Activated CD8-positive, alpha-beta memory T cell treated with anti-CD3 and anti-CD28 coated beads for 1 hour (primary cell): ENCODE measurements around the gene PNKP.

Experiments used
- DNase-seq, 2 donors: peaks; one replicate each; pipeline ENCODE4 v3.0.0-alpha.2; 2020; ENCODE audit warnings: low read depth in 1 of 2; ENCODE audit errors: extremely low read depth in 1 of 2

PNKP gene

GRCh38 chr19:49890349-49891311 is 23.3 kb upstream of the PNKP start:
- peak; percentile 21 to 55 for DNase-seq

DNA sequence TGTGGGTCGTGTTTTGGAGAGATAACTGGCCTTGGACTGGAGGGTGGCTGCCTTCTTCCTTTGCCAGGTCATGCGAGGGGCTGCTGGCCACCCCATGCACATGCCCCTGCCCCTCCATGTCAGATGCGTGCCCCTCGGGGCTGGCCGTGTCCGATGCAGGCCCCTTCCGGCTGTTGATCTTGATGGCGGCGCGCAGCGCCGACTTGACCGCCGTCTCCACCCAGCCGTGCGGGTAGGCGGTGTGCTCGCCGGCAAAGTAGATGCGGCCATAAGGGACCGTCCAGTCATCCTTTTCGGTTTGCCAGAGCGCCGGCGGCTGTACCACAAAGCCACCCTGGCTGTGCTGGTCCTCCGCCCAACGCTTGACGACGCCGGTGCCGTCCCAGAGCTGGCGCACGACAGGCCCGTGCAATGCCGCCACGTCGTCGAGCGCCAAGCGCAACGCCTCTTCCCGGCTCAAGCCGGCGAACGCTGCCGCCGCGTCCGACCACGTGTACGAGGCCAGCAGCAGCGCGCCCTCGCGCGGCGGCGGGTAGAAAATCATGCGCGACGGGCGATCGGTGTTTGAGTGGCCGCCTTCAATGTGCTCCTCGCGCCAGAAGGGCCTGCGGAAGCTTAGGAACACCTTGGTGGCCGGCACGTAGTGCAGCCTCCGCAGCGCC is 22.4 kb upstream of the PNKP start:
- DNase-seq, result peak; percentile 38 to 63

DNA sequence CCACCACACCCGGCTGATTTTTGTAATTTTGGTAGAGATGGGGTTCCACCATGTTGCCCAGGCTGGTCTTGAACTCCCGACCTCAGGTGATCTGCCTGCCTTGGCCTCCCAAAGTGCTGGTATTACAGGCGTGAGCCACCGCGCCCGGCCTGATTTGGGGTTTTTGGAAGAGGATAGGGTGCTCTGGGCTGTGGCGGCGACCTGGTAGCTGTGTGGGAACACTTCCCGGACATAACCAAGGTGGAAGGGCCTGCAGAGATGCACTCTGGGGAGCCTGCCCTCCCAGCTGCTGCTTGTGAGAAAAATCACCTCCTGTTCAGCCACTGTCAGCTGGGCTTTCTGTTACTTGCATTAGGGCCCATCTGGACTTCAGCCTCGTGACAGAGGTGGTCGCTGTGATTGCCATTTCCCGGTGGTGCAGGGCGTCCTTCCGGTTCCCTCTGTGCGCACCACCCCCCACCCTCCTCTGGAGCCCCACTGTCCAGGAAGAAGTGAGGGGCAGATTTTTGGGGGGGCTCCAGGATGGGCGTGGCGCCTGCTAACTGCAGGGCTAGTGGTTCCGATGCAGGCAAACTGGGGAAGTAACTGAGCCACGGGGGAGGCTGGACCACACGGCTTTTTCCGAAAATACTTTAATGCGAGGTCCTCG is 21.8 kb upstream of the PNKP start:
- no peak for DNase-seq

DNA sequence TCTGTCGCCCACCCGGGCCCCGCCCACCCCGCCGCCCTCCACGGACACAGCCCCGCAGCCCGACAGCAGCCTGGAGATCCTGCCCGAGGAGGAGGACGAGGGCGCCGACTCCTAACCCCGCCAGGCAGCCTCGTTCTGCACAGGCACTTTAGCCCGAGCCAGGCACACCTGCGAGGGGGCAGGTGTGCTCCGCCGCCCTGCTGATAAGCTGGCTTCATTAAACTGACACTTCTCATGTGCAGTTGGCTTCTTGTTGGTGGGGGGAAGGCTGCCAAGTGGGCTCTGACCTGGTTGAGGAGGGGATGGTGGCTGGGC is 21.1 kb upstream of the PNKP start:
- no peak for DNase-seq

- no peak for DNase-seq
Measured at GRCh38 chr19:49887665-49888509, 20.5 kb upstream of the PNKP start.

GRCh38 chr19:49887037-49887664 is 19.8 kb upstream of the PNKP start:
- DNase-seq, result no peak

DNA sequence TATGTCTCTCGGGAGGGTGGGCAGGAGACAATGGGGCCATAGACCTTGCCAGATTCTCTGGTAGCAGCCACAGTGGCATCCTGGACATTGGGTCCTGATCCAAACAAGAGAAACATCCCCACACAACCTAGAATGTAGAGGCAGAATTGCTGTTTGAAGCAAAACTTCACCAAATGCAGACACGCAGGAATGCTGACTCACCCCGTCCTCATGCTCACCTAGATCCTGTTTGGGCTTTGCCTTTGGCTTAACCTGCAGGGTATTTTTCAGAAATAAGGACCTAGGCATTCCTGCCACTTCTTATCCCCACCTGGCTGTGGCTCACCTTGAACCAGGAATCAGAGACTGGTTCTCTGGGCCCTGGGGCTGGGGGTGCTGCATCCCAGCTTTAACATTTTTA is 17.4 kb upstream of the PNKP start:
- DNase-seq, result no peak

DNA sequence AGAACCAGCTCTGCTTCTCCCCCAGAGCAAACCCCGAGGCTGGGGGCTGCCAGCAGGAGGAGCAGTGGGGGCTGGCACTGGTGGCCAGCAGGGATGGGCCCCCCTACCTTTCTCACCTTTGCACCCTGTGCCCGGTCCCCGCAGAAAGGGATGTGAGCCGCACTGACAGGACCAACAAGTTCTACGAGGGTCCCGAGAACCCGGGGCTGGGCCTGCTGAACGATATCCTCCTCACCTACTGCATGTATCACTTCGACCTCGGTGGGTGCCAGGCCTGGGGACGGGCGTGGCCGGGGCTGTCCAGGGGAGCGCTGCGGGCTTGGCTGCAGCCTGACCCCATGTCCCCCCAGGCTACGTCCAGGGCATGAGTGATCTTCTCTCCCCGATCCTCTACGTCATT is 16.7 kb upstream of the PNKP start:
- no peak for DNase-seq

GRCh38 chr19:49883094-49883493 is 15.7 kb upstream of the PNKP start:
- DNase-seq, result no peak

DNA sequence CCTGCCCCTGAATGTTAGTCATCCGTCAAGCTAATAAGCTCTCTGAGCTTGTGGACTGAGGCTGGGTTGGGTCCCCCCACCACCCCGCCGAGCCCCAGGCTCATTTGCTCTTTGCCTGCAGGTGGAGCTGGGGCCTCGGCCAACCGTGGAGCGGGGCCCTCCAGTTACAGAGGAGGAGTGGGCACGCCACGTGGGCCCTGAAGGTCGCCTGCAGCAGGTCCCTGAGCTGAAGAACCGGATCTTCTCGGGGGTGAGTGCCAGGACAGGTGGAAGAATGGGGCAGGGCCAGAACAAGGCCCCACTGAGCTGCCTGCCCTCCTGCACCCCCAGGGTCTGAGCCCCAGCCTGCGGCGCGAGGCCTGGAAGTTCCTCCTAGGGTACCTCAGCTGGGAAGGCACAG is 15.3 kb upstream of the PNKP start:
- no peak for DNase-seq

DNA sequence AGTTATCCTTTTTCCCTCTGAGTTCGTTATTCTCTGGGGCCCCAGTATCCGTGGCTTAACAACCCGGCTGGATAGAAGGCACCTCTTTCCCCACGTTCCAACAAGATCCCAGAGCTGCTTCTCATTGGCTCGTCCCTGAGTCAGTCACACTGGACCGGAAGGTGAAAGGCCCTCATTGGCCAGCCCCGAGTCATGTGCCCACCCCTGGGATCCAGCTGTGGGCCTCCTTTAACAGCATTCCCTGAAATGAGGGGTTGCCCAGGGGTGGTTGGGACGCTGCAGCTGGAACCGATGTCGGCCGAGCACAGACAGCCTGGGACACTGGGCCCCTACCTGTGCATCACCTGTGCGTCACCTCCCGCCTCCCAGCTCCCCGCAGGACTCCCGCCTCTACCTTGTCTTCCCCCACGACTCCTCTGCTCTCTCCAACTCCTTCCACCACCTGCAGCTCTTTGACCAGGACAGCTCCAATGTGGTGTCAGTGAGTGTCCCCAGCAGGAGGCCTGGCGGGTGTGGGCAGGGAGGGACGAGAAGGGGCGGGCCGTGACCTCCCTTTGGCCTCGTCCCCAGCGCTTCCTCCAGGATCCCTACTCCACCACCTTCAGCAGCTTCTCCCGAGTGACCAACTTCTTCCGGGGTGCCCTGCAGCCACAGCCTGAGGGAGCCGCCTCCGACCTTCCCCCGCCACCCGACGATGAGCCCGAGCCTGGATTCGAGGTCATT is 14.5 kb upstream of the PNKP start:
- no peak for DNase-seq

- DNase-seq, result no peak
Measured at GRCh38 chr19:49881186-49881585, 13.8 kb upstream of the PNKP start.

- no peak for DNase-seq
Measured at GRCh38 chr19:49880162-49880869, 12.9 kb upstream of the PNKP start.

- no peak for DNase-seq
Measured at GRCh38 chr19:49879243-49879963, 12.0 kb upstream of the PNKP start.

DNA sequence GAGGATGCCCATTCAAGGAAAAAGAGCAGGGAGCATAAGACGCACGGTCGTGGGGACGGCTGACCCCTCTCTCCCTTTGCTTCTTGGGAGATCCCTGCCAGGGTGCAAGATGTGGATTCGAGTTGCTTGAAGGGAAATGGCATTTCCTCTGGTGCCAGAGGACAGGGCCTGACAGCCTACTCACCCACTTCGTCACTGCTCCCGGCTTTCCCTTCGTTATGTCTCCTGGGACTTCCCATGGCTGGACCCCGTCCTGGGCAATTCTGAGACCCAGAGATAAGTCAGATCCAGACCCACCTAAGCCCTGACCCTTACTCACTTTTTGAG is 11.3 kb upstream of the PNKP start:
- DNase-seq, result no peak

DNA sequence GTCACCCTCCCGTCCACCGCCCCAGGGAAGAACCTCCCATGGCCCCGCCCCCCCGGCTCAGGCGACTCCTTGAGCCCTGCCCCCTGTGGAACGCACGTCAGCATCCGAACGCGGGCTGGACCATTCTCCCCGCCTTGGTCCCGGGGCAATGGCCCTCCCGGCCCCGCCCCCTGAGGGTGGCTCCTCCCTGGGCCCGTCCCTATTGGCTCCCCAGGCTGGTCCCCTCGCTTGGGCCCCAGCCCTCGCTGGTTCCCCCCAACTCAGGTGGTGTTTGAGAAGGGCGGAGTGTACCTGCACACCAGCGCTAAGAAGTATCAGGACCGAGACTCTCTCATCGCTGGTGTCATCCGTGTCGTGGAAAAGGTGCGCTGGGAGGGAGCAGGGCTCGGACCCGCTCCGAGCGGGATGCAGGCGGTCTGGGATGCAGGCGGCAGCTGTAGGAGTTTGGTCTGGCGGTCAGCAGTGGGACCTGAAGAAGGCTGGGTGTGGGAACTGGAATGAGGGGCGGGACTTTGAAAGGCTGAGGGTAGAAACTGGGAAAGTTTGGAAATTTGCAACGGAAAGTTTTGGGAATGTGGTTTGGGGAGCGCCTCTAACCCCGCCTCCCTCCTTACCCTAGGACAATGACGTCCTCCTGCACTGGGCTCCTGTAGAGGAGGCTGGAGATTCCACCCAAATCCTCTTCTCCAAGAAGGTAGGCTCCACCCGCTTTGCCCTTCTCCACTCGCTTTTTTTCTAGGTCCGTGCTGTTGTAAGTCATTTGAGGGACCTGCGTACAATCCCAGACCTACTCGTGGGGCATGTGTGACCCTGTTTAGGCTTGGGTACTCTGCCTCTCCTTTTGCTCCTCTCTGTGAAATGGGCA is 10.7 kb upstream of the PNKP start:
- peak; percentile 95 to 97 for DNase-seq

- DNase-seq, result peak; percentile 97 to 98
Measured at GRCh38 chr19:49877020-49877878, 9.9 kb upstream of the PNKP start, which contains the start of the genes AKT1S1 and TBC1D17. Gene AKT1S1 (minus strand): TSS chr19:49877355. CDS start chr19:49873295, 4,060 bp downstream. Gene TBC1D17 (plus strand): TSS chr19:49877702. CDS start chr19:49877724, 22 bp downstream.
